PC-9 (cell line): ENCODE data around the gene PKD2L1.

ENCODE experiments used
- CTCF ChIP-seq: fragments of 200-600 bp; sonication (generic); conservative IDR thresholded peaks from 2 replicates; pipeline ENCODE4 v1.6.1; 2017; ENCODE audit warnings: mixed run types, antibody characterized with exemption, mild to moderate bottlenecking, moderate library complexity
- EZH2 ChIP-seq: fragments of 200-600 bp; sonication (generic); IDR thresholded peaks from 2 replicates; pipeline ENCODE4 v1.8.0; 2017; ENCODE audit warnings: antibody characterized with exemption, low read depth

- TF ChIP-seq EZH2 (no peak), CTCF (no peak)
Measured at GRCh38 chr10:100325158-100325557, 4.9 kb downstream of the PKD2L1 start.
